H7 (cell line): Measurements from ENCODE around the gene ARMCX5. TPM values are rescaled to one million over a fixed set of nuclear protein-coding genes. Genes with fewer than 3 reads are reported as not detected.

Experiments used
- DNase-seq: peaks from one replicate; pipeline ENCODE4 v3.0.0; 2012
- H3K27me3 ChIP-seq: 2 replicates; pipeline ENCODE4 v1.6.0; 2011; ENCODE audit warnings: mild to moderate bottlenecking, low read length; ENCODE audit not compliant: control insufficient read depth, insufficient read depth
- H3K36me3 ChIP-seq: replicated peaks from 2 replicates; pipeline ENCODE4 v1.5.1; 2011; ENCODE audit warnings: low read length; ENCODE audit not compliant: control insufficient read depth, insufficient read depth
- H3K4me3 ChIP-seq: 2 replicates; pipeline ENCODE4 v1.5.1; 2011; ENCODE audit warnings: low read depth, mild to moderate bottlenecking, control low read depth, low read length, moderate library complexity; ENCODE audit not compliant: insufficient read depth
- total RNA-seq: library from RNA; depleted of rRNA; stranded (reverse); fragments of >200 nt; shearing (Covaris generic); gene quantifications from 2 replicates; pipeline ENCODE4 v1.2.3, GENCODE V29; 2014; rRNA removed

ARMCX5 gene
- 17.5 and 24.5 TPM in 2 replicates for total RNA-seq

GRCh38 chrX:102599084-102599950, at the start of gene ARMCX5:
Gene ARMCX5, plus strand, starts transcription at chrX:102599515. Its CDS starts 2,627 bp downstream, at chrX:102602142.
- H3K4me3 ChIP-seq = peak within 1 kb of the TSS; percentile 55
- peaks cover 1% of the 10 kb centered on the region for H3K36me3 ChIP-seq
- H3K27me3 ChIP-seq = no peaks in the 10 kb centered on the region
- DNase-seq = peak; percentile 4

GRCh38 chrX:102558607-102559006, 40.7 kb upstream of the ARMCX5 start:
- H3K36me3 ChIP-seq = no peaks in the 10 kb centered on the region
- no peak for DNase-seq
- no peaks in the 10 kb centered on the region for H3K27me3 ChIP-seq
- no peak overlapping the region for H3K4me3 ChIP-seq

GRCh38 chrX:102560423-102561068, 38.8 kb upstream of the ARMCX5 start:
- Histone ChIP-seq H3K36me3 (no peaks in the 10 kb centered on the region), H3K27me3 (no peaks in the 10 kb centered on the region), H3K4me3 (no peak overlapping the region)
- DNase-seq = no peak

GRCh38 chrX:102580891-102581290, 18.4 kb upstream of the ARMCX5 start:
- DNase-seq = no peak
- no peaks in the 10 kb centered on the region for H3K27me3 ChIP-seq
- H3K36me3 ChIP-seq = no peaks in the 10 kb centered on the region
- no peak overlapping the region for H3K4me3 ChIP-seq

- Histone ChIP-seq H3K36me3 (no peaks in the 10 kb centered on the region), H3K4me3 (no peak overlapping the region), H3K27me3 (no peaks in the 10 kb centered on the region)
- no peak for DNase-seq
Observed at GRCh38 chrX:102593367-102593766, 5.9 kb upstream of the ARMCX5 start.

GRCh38 chrX:102599951-102600579, 750 bp downstream of the ARMCX5 start:
- Histone ChIP-seq H3K27me3 (no peaks in the 10 kb centered on the region), H3K36me3 (peaks cover 1% of the 10 kb centered on the region), H3K4me3 (peak overlapping the region; percentile 55)
- DNase-seq = no peak

GRCh38 chrX:102604327-102604726, 5.0 kb downstream of the ARMCX5 start:
- DNase-seq = no peak
- no peak overlapping the region for H3K4me3 ChIP-seq
- H3K27me3 ChIP-seq = no peaks in the 10 kb centered on the region
- H3K36me3 ChIP-seq = peaks cover 1% of the 10 kb centered on the region

GRCh38 chrX:102606115-102606514, 6.8 kb downstream of the ARMCX5 start:
- no peak for DNase-seq
- no peaks in the 10 kb centered on the region for H3K27me3 ChIP-seq
- peaks cover 1% of the 10 kb centered on the region for H3K36me3 ChIP-seq
- H3K4me3 ChIP-seq = no peak overlapping the region

- Histone ChIP-seq H3K36me3 (no peaks in the 10 kb centered on the region), H3K27me3 (no peaks in the 10 kb centered on the region), H3K4me3 (no peak overlapping the region)
- DNase-seq = no peak
Observed at GRCh38 chrX:102610905-102611304, 11.6 kb downstream of the ARMCX5 start.

GRCh38 chrX:102624105-102624504, 24.8 kb downstream of the ARMCX5 start:
- no peak for DNase-seq
- H3K27me3 ChIP-seq = no peaks in the 10 kb centered on the region

GRCh38 chrX:102627640-102628039, 28.3 kb downstream of the ARMCX5 start:
- H3K27me3 ChIP-seq = no peaks in the 10 kb centered on the region
- no peak overlapping the region for H3K4me3 ChIP-seq
- no peak for DNase-seq
- no peaks in the 10 kb centered on the region for H3K36me3 ChIP-seq

More at GRCh38 chrX:102624105-102624504, 24.8 kb downstream of the ARMCX5 start:
- no peaks in the 10 kb centered on the region for H3K36me3 ChIP-seq
- H3K4me3 ChIP-seq = no peak overlapping the region

GRCh38 chrX:102637561-102637960, 38.2 kb downstream of the ARMCX5 start:
- no peak for DNase-seq
- Histone ChIP-seq H3K36me3 (no peaks in the 10 kb centered on the region), H3K4me3 (no peak overlapping the region), H3K27me3 (no peaks in the 10 kb centered on the region)

- Histone ChIP-seq H3K36me3 (no peaks in the 10 kb centered on the region), H3K27me3 (peaks cover 4% of the 10 kb centered on the region), H3K4me3 (peak overlapping the region; percentile 49)
- DNase-seq = no peak
Observed at GRCh38 chrX:102650903-102651241, 51.6 kb downstream of the ARMCX5 start.

GRCh38 chrX:102651242-102652011, 52.1 kb downstream of the ARMCX5 start, which contains the start of gene GPRASP1:
Gene GPRASP1, plus strand, starts transcription at chrX:102651483. Its CDS starts 2,431 bp downstream, at chrX:102653914.
- DNase-seq = peak; percentile 59
- Histone ChIP-seq H3K4me3 (peak within 1 kb of the TSS; percentile 49), H3K27me3 (peaks cover 4% of the 10 kb centered on the region), H3K36me3 (no peaks in the 10 kb centered on the region)
